GM21576 (cell line): ENCODE measurements around the gene C6orf47.

ENCODE experiments used
- ATAC-seq: cut with Tn5 transposase; IDR thresholded peaks from one replicate; pipeline ENCODE4 v1.9.1; 2021; ENCODE audit warnings: mild to moderate bottlenecking, moderate library complexity; ENCODE audit not compliant: unreplicated experiment

Gene C6orf47

GRCh38 chr6:31615748-31616147 lies 44.8 kb downstream of the C6orf47 start:
- ATAC-seq = no peak

- ATAC-seq = no peak
These were observed 45.6 kb downstream of the C6orf47 start, which contains the start of gene AIF1 for GRCh38 chr6:31614684-31615578. AIF1 (plus strand) TSS chr6:31615234; CDS start chr6:31615330, 96 bp downstream.

- ATAC-seq = no peak
These were observed 46.4 kb downstream of the C6orf47 start for GRCh38 chr6:31614075-31614619.

- ATAC-seq = no peak
These were observed 49.6 kb downstream of the C6orf47 start for GRCh38 chr6:31610968-31611367.

- ATAC-seq = no peak
These were observed 50.8 kb downstream of the C6orf47 start for GRCh38 chr6:31609519-31610406.
